GM21515 (cell line): ENCODE data around the gene SLC2A4RG.
"Not testable (repeated sequence)": the region's sequence is repeated elsewhere in the genome, so short reads cannot be mapped to it uniquely, and the experiment has no call there.

Experiments used
- ATAC-seq: cut with Tn5 transposase; IDR thresholded peaks from one replicate; pipeline ENCODE4 v1.9.1; 2021; ENCODE audit not compliant: unreplicated experiment

Gene SLC2A4RG

GRCh38 chr20:63712191-63712590, 27.4 kb upstream of the SLC2A4RG start:
- ATAC-seq = no peak

GRCh38 chr20:63714858-63715257, 24.7 kb upstream of the SLC2A4RG start:
- no peak for ATAC-seq

- ATAC-seq = no peak
Measured at GRCh38 chr20:63718996-63719395, 20.6 kb upstream of the SLC2A4RG start.

GRCh38 chr20:63722967-63723622, 16.5 kb upstream of the SLC2A4RG start:
- ATAC-seq = not testable (repeated sequence)

GRCh38 chr20:63730189-63730733, 9.3 kb upstream of the SLC2A4RG start:
- ATAC-seq = not testable (repeated sequence)

- ATAC-seq = no peak
Measured at GRCh38 chr20:63731410-63731809, 8.2 kb upstream of the SLC2A4RG start.

- no peak for ATAC-seq
Measured at GRCh38 chr20:63732118-63733095, 7.2 kb upstream of the SLC2A4RG start.

- ATAC-seq = no peak
Measured at GRCh38 chr20:63733117-63733516, 6.5 kb upstream of the SLC2A4RG start.

- no peak for ATAC-seq
Measured at GRCh38 chr20:63733579-63734081, 5.9 kb upstream of the SLC2A4RG start.

GRCh38 chr20:63734111-63734945, 5.2 kb upstream of the SLC2A4RG start:
- ATAC-seq = no peak

- no peak for ATAC-seq
Measured at GRCh38 chr20:63734946-63735858, 4.4 kb upstream of the SLC2A4RG start.

GRCh38 chr20:63735859-63736718, 3.5 kb upstream of the SLC2A4RG start, which contains the start of gene LIME1:
Gene LIME1, plus strand, starts transcription at chr20:63736664. Its CDS starts 886 bp downstream, at chr20:63737550.
- no peak for ATAC-seq

- ATAC-seq = no peak
Measured at GRCh38 chr20:63736893-63737694, 2.5 kb upstream of the SLC2A4RG start.

- ATAC-seq = no peak
Measured at GRCh38 chr20:63737695-63737944, 2.0 kb upstream of the SLC2A4RG start.

- no peak for ATAC-seq
Measured at GRCh38 chr20:63737945-63738686, 1.5 kb upstream of the SLC2A4RG start.

GRCh38 chr20:63738687-63739129, 868 bp upstream of the SLC2A4RG start:
- ATAC-seq = no peak

GRCh38 chr20:63740070-63740626, 572 bp downstream of the SLC2A4RG start:
- no peak for ATAC-seq
